Measurements from ENCODE around the gene PLXNB1.

PLXNB1 gene

GRCh38 chr3:48411041-48411588 lies 18.8 kb downstream of the PLXNB1 start:
- H3K27me3 ChIP-seq (ENCODE audit: insufficient read depth, poor library complexity, severe bottlenecking), result no peaks in the 10 kb centered on the region
- no peak for TF ChIP-seq SPI1 (IDR thresholded peaks at IDR 0.05; ENCODE audit: borderline replicate concordance, low read depth)
- no peak for TF ChIP-seq CTCF (IDR thresholded peaks at IDR 0.05; ENCODE audit: insufficient read depth, low read length)
- no peak for TF ChIP-seq POLR2AphosphoS5 (IDR thresholded peaks at IDR 0.05; ENCODE audit: low read depth)
- no peak for TF ChIP-seq GABPA (IDR thresholded peaks at IDR 0.05; ENCODE audit: low read depth)
- no peak for TF ChIP-seq REST (IDR thresholded peaks at IDR 0.05; ENCODE audit: insufficient replicate concordance, low read depth)
- no peak overlapping the region for H3K4me3 ChIP-seq (replicated peaks; ENCODE audit: insufficient read depth, low read length)
- H3K27ac ChIP-seq (replicated peaks), result no peak overlapping the region
- no peak for DNase-seq (ENCODE audit: low read depth in 1 of 2, low spot score in 1 of 2)

GRCh38 chr3:48410205-48411040 lies 19.5 kb downstream of the PLXNB1 start:
- TF ChIP-seq POLR2AphosphoS5 (IDR thresholded peaks at IDR 0.05; ENCODE audit: low read depth) (no peak), REST (IDR thresholded peaks at IDR 0.05; ENCODE audit: insufficient replicate concordance, low read depth) (no peak), GABPA (IDR thresholded peaks at IDR 0.05; ENCODE audit: low read depth) (no peak), CTCF (IDR thresholded peaks at IDR 0.05; ENCODE audit: insufficient read depth, low read length) (no peak), SPI1 (IDR thresholded peaks at IDR 0.05; ENCODE audit: borderline replicate concordance, low read depth) (no peak)
- no peak overlapping the region for H3K4me3 ChIP-seq (replicated peaks; ENCODE audit: insufficient read depth, low read length)
- H3K27ac ChIP-seq (replicated peaks), result no peak overlapping the region
- DNase-seq (ENCODE audit: low read depth in 1 of 2, low spot score in 1 of 2), result no peak
- H3K27me3 ChIP-seq (ENCODE audit: insufficient read depth, poor library complexity, severe bottlenecking), result no peaks in the 10 kb centered on the region

GRCh38 chr3:48409291-48410201 lies 20.3 kb downstream of the PLXNB1 start:
- no peaks in the 10 kb centered on the region for H3K27me3 ChIP-seq (ENCODE audit: insufficient read depth, poor library complexity, severe bottlenecking)
- no peak overlapping the region for H3K27ac ChIP-seq (replicated peaks)
- H3K4me3 ChIP-seq (replicated peaks; ENCODE audit: insufficient read depth, low read length), result no peak overlapping the region
- no peak for DNase-seq (ENCODE audit: low read depth in 1 of 2, low spot score in 1 of 2)
- no peak for TF ChIP-seq SPI1 (IDR thresholded peaks at IDR 0.05; ENCODE audit: borderline replicate concordance, low read depth)
- no peak for TF ChIP-seq GABPA (IDR thresholded peaks at IDR 0.05; ENCODE audit: low read depth)
- no peak for TF ChIP-seq POLR2AphosphoS5 (IDR thresholded peaks at IDR 0.05; ENCODE audit: low read depth)
- TF ChIP-seq CTCF (IDR thresholded peaks at IDR 0.05; ENCODE audit: insufficient read depth, low read length), result no peak
- TF ChIP-seq REST (IDR thresholded peaks at IDR 0.05; ENCODE audit: insufficient replicate concordance, low read depth), result no peak

Measured in HL-60 (cell line).